Renal cortical epithelial cell (primary cell): ENCODE data around the gene NSG2. TPM values are rescaled to one million over a fixed set of nuclear protein-coding genes. Genes with fewer than 3 reads are reported as not detected.
"Not testable (repeated sequence)": the region's sequence is repeated elsewhere in the genome, so short reads cannot be mapped to it uniquely, and the experiment has no call there.

Source experiments
- DNase-seq: peaks from one replicate; pipeline ENCODE4 v3.0.0-alpha.2; 2011; ENCODE audit warnings: low read depth
- total RNA-seq: library from RNA; depleted of rRNA; stranded (reverse); fragments of >200 nt; gene quantifications from 2 replicates; pipeline ENCODE4 v1.2.3, GENCODE V29; 2014

NSG2 gene
- total RNA-seq, 1 donor from 2014 or later: 0.15 TPM

GRCh38 chr5:174101195-174101730 is 55.8 kb downstream of the NSG2 start:
- DNase-seq: no peak

GRCh38 chr5:174102574-174102973 is 57.1 kb downstream of the NSG2 start:
- DNase-seq: not testable (repeated sequence)

DNA sequence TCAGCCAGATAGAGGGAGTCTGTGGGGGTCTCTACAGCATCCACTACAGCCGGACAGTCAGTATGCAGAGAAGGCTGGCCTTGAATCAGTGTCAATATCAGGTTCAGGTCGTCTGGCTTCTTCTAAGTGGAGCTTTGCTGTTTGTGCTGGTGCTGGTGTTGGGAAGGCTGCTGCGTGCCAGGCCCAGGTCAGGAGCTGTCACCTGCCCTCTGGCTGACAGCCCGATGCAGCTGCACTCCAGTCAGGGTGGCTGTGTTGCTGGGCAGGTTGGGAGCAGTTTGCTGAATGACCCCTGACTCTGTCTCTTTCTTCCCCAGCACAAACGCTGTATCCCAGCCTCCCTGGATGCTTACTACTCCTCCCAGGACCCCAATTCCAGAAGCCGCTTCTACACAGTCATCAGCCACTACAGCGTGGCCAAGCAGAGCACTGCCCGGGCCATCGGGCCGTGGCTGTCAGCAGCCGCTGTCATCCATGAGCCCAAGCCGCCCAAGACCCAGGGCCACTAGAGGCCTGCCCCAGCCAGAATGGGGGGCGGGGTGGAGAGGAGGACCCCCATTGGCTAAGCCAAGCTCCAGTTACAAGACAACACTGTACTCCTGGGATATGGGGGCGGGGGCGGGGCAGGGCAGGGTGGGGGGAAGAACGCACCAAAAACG is 61.6 kb downstream of the NSG2 start:
- DNase-seq: no peak

GRCh38 chr5:174108745-174109144 is 63.2 kb downstream of the NSG2 start:
- no peak for DNase-seq

DNA sequence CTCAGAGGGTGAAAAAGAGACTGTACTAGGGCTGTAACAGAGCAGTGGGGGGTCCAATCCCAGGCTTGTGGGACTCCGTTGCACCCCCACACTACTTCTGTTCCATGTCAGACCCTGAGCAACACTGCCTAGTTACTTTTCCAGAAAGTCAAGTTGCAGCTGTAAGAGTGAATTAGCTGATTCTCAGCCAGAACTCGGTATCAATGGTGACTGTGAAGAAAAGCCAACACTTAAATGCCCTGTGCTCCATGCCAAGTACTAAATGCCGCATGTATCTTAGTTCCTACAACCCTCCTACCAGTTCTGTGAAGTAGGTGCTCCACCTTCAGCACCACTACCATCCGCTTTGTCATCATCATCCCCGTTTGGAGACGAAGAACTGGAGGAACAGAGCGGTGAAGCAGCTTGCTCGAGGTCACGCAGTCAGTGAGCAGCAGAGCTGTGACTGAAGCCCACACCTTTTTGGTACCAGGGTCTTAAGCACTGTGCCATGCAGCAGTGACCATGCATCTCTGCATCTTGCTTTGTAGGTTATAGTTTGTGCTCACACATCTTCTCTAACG is 64.3 kb downstream of the NSG2 start:
- DNase-seq: no peak

DNA sequence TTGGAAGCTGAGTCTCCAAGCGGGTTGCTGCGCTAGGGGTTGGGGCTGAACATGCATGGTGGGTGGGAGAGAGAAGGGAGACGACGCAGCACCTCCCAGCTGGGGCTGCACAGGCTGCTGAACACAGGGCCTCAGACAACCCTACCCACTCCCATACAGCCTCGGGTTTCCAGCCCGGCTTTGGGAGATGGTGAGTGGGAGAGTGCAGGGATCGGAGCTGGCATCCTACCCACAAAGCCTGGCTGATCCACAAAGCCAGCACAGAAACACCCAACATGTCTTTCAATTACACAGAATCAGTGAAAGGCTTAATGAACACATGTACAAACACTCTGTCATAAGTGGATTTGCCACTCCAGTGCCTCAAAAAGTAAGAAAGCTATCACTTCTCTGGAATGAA is 64.8 kb downstream of the NSG2 start:
- DNase-seq: no peak

GRCh38 chr5:174111287-174111973 is 65.9 kb downstream of the NSG2 start:
- DNase-seq: no peak

- DNase-seq: no peak
Observed at GRCh38 chr5:174115226-174115625, 69.7 kb downstream of the NSG2 start.

- no peak for DNase-seq
Observed at GRCh38 chr5:174118823-174119467, 73.4 kb downstream of the NSG2 start.

GRCh38 chr5:174119468-174119881 is 74.0 kb downstream of the NSG2 start:
- DNase-seq: no peak

GRCh38 chr5:174120401-174121005 is 75.0 kb downstream of the NSG2 start:
- DNase-seq: no peak

GRCh38 chr5:174134545-174134944 is 89.0 kb downstream of the NSG2 start:
- no peak for DNase-seq

DNA sequence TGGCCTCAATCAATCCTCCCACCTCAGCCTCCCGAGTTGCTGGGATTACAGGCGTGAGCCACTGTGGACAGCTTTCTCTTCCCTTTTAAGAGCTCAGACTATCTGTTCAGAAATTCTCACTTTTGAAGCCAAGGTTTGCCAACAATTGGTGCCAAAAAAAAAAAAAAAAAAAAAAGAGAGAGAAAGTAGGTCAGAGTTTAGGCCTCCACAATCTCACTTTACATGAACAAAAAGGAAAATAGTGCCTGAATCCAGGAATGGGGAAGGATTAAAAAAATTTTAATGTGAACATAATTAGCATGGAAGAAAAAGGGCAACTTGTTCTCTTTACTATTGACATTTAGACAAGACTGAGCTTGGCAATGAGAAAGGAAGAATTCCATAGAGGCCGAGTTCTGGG is 94.1 kb downstream of the NSG2 start:
- no peak for DNase-seq

GRCh38 chr5:174140452-174141020 is 95.0 kb downstream of the NSG2 start:
- no peak for DNase-seq

GRCh38 chr5:174141398-174141797 is 95.9 kb downstream of the NSG2 start:
- no peak for DNase-seq

GRCh38 chr5:174145091-174145490 is 99.6 kb downstream of the NSG2 start:
- no peak for DNase-seq

DNA sequence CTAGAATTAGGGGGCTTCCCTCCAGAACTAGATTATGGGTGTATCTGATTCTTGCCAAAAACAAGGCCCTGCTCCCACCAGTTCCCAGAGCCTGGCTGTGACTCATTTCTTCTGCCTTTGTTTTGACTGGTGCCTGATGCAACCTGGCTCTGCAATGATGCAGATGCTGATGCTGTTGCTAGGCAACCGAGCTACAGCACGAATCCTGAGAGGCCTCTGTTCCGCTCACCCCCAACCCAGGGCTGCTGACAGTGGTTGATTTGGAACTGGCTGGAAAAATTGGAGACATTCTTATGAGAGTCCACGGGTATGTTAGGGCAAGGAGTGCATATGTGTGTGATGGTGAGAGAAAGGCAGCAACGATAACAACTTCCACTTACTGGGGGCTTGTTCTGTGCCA is 100.3 kb downstream of the NSG2 start:
- DNase-seq: no peak

GRCh38 chr5:174146556-174146955 is 101.0 kb downstream of the NSG2 start:
- no peak for DNase-seq

GRCh38 chr5:174147012-174147411 is 101.5 kb downstream of the NSG2 start:
- DNase-seq: not testable (repeated sequence)

- DNase-seq: no peak
Observed at GRCh38 chr5:174147551-174147950, 102.0 kb downstream of the NSG2 start.

GRCh38 chr5:174148721-174149120 is 103.2 kb downstream of the NSG2 start:
- no peak for DNase-seq

DNA sequence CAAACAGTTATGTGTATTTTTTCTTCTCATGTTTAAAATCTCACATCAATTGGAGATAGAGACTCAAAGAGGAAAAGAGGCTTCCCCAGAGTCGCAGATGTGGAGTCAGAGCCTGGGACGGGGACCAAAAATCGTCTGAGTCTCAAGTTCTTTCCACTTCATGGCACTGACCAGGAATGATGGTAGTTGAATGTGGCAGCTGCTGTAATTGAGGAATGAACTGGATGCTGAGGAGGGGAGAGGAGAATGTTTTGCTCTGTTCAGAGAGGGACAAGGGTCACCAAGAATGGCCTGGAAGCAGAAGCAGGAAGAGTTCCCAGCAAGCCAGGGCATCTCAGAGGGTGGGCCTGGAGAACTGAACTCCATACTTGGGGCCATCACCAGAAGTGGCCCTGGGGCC is 103.9 kb downstream of the NSG2 start:
- DNase-seq: no peak
